NCI-H146 treated with DMSO at 0.1 percent for 48 hours (cell line): ENCODE results near the gene GGT5.
"Not testable (repeated sequence)": the region's sequence is repeated elsewhere in the genome, so short reads cannot be mapped to it uniquely, and the experiment has no call there.

ENCODE experiments used
- DNase-seq: peaks from one replicate; lab custom pipeline; 2025; ENCODE audit not compliant: unreplicated experiment; lab: John Stamatoyannopoulos, UW

GGT5 gene

GRCh38 chr22:24206460-24207263 lies 38.2 kb downstream of the GGT5 start:
- not testable (repeated sequence) for DNase-seq

- DNase-seq: no peak
Observed at GRCh38 chr22:24205438-24206195, 39.3 kb downstream of the GGT5 start.

GRCh38 chr22:24203856-24204255 lies 41.0 kb downstream of the GGT5 start:
- not testable (repeated sequence) for DNase-seq

- DNase-seq: no peak
Observed at GRCh38 chr22:24201681-24202614, 42.9 kb downstream of the GGT5 start.

GRCh38 chr22:24200619-24201212 lies 44.2 kb downstream of the GGT5 start:
- DNase-seq: no peak

GRCh38 chr22:24198682-24199052 lies 46.2 kb downstream of the GGT5 start:
- no peak for DNase-seq

GRCh38 chr22:24191893-24192292 lies 53.0 kb downstream of the GGT5 start:
- DNase-seq: no peak

GRCh38 chr22:24191381-24191841 lies 53.5 kb downstream of the GGT5 start:
- no peak for DNase-seq

GRCh38 chr22:24190596-24191208 lies 54.2 kb downstream of the GGT5 start:
- no peak for DNase-seq

GRCh38 chr22:24190159-24190540 lies 54.7 kb downstream of the GGT5 start:
- no peak for DNase-seq

GRCh38 chr22:24189249-24190158 lies 55.4 kb downstream of the GGT5 start:
- DNase-seq: no peak

- DNase-seq: no peak
Observed at GRCh38 chr22:24188705-24189248, 56.1 kb downstream of the GGT5 start.

- no peak for DNase-seq
Observed at GRCh38 chr22:24187731-24188644, 56.9 kb downstream of the GGT5 start.

- DNase-seq: no peak
Observed at GRCh38 chr22:24186892-24187670, 57.8 kb downstream of the GGT5 start.

GRCh38 chr22:24186352-24186740 lies 58.5 kb downstream of the GGT5 start:
- no peak for DNase-seq

GRCh38 chr22:24185501-24186351 lies 59.2 kb downstream of the GGT5 start:
- no peak for DNase-seq
